ENCODE measurements around the gene NRAP. TPM values are rescaled to one million over a fixed set of nuclear protein-coding genes. Genes with fewer than 3 reads are reported as not detected.

The NRAP gene
- total RNA-seq, 1 donor: under 0.01 TPM

DNA sequence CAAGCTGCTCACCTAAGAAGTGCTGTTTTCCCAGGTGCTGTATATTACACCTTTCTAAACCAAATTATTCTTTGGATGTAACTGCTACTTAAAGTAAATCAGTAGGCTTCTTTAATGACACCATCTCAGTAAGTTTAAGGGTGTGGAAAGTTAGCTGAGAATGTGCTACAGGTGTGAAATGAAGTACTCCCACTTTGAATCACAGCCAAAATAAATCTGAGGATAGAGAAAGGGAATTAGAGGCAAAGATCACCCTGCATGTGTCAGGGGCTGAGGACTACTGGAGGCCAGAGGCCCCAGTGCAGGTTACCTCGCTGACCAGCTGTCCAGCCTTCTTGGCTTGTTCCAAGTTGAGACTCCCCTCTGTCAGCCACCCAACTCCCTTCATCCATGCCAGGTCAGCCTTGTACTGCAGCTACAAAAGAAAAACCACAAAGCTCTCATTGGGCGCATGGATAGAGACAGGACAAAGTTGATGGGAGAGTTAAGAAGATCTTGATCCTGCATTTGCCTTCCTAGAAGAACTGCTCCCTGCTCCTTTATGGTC is 35.2 kb downstream of the NRAP start:
- TF ChIP-seq, protein P1, sequence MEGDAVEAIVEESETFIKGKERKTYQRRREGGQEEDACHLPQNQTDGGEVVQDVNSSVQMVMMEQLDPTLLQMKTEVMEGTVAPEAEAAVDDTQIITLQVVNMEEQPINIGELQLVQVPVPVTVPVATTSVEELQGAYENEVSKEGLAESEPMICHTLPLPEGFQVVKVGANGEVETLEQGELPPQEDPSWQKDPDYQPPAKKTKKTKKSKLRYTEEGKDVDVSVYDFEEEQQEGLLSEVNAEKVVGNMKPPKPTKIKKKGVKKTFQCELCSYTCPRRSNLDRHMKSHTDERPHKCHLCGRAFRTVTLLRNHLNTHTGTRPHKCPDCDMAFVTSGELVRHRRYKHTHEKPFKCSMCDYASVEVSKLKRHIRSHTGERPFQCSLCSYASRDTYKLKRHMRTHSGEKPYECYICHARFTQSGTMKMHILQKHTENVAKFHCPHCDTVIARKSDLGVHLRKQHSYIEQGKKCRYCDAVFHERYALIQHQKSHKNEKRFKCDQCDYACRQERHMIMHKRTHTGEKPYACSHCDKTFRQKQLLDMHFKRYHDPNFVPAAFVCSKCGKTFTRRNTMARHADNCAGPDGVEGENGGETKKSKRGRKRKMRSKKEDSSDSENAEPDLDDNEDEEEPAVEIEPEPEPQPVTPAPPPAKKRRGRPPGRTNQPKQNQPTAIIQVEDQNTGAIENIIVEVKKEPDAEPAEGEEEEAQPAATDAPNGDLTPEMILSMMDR (IDR thresholded peaks at IDR 0.05; ENCODE audit: insufficient read depth, low read depth, low read length): no peak
- DNase-seq (ENCODE audit: low read depth): no peak
- no peak overlapping the region for H3K4me3 ChIP-seq (ENCODE audit: low read depth, low read length)

DNA sequence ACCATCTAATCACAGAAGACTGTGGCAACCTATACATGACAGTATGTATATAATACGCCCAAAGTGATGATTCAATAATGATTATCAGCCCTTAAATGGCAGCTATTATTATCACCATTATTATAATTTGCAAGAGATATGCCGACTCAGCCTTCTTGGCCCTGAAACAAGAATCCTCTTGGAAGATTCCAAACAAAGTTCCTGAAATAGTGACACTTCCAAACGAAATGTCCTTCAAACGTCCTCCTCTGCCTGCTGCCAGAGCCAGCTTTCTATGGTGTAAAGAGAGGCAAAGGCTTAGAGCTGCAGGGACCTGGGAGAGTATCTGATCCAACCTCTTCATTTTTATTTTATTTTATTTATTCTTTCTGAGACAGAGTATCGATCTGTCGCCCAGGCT is 36.0 kb downstream of the NRAP start:
- TF ChIP-seq, protein P1 (IDR thresholded peaks at IDR 0.05; ENCODE audit: insufficient read depth, low read depth, low read length): no peak
- no peak for DNase-seq (ENCODE audit: low read depth)
- no peak overlapping the region for H3K4me3 ChIP-seq (ENCODE audit: low read depth, low read length)

DNA sequence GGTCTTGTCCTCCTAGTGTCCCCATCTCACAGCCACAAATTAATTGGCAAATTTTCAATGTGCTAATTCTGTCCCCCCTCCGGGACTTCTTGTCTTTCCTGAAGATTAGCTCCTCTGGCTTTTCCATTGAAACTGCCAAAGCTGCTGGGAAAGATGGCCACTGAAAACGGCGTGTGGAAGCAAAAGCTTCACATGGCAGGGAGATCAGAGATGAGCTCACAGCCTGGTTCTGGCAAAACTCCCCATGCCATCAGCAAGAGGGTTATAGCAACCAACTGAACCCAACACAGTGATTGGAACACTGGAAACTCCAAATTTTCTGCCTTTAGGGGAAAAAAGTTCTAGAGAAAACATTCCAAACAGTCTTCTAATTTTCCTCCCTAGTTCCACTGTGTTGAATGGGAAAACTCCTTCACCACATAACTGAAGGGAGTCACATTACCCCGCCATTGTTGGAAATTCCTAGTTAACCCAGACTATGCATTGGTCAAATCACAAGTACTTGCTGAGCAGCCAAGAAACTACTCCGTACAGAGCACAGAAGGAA is 37.0 kb downstream of the NRAP start:
- TF ChIP-seq, protein P1 (IDR thresholded peaks at IDR 0.05; ENCODE audit: insufficient read depth, low read depth, low read length): no peak
- DNase-seq (ENCODE audit: low read depth): no peak
- no peak overlapping the region for H3K4me3 ChIP-seq (ENCODE audit: low read depth, low read length)

DNA sequence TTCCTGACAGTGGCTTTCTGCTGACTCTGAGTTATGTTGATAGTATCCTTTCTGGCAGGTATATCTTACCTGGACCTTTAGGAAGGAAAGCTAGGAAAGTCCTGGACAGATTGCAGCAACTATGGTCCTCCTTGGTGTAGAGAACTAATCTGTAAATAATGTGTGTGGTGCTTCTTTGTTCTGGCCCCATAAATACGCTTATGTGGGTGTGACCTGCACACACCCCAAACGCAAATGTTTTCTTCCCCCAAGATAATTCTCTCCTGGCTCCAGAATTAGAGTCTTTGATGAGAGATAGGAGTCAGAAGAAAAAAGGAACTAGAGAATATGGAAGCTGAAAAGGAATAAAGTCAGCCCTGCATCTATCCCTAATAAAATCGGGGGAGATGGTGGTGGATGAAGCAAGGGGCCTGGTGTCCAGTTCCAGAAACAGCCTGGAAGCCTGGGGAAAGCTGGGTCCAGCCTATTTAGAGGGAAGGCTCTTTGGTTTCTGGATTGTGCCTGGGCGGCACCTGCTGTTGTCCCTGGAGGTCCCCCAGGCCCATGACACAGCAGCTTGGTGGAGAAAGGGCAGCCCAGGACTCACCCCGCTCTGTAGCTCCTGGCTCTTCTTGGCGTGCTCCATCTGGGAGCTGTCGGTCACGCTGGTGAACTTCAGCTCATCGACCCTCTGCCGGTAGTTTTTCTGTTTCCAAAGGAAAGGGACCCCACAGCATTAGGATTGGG is 38.2 kb downstream of the NRAP start:
- TF ChIP-seq, protein P1 (IDR thresholded peaks at IDR 0.05; ENCODE audit: insufficient read depth, low read depth, low read length): no peak
- H3K4me3 ChIP-seq (ENCODE audit: low read depth, low read length): no peak overlapping the region
- no peak for DNase-seq (ENCODE audit: low read depth)

DNA sequence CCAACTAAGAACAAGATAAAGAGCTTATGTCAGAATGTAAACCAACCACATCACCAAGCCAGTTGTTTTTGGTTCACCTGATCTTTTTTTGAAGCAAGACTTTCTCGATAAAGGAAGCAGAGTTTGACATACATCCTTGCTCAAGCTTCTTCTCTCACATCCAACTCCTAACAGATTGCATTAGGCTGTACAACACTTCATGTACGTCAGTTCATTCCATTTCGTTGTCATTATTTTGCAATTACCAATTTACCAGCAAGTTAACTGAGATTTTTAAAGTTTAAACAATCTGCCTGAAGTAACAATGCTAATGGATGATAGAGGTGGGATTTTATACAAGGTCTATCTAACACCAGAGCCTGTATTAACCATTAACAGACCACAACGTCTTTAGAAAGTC is 41.0 kb downstream of the NRAP start:
- TF ChIP-seq, protein P1 (IDR thresholded peaks at IDR 0.05; ENCODE audit: insufficient read depth, low read depth, low read length): no peak
- DNase-seq (ENCODE audit: low read depth): no peak

DNA sequence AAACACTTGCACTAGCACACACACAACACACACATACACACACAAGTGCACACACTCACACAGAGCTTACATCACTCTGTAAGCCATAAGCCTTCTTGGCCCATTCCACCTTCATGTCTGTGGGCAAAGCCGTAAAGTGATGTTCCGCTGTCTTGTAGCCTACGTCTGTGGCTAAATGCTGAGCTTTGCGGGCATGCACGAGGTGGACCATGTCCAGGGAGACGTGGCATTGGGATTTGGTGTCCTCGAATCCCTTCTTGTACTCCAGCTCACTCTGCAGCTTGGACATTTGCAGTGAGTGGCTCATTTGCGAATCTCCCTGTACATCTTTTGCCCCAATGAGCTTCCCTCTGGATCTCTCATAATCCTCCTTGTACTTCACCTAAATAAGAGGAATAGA is 42.0 kb downstream of the NRAP start:
- no peak overlapping the region for H3K4me3 ChIP-seq (ENCODE audit: low read depth, low read length)
- DNase-seq (ENCODE audit: low read depth): no peak
- TF ChIP-seq, protein P1 (IDR thresholded peaks at IDR 0.05; ENCODE audit: insufficient read depth, low read depth, low read length): no peak

More for the DNA sequence above, 41.0 kb downstream of the NRAP start:
- H3K4me3 ChIP-seq (ENCODE audit: low read depth, low read length): no peak overlapping the region
